SK-N-SH (cell line): ENCODE results near the gene PROX2. TPM values are rescaled to one million over a fixed set of nuclear protein-coding genes. Genes with fewer than 3 reads are reported as not detected.

Experiments used
- CTCF ChIA-PET: fragments of 300-600, 350-600 bp; formaldehyde crosslinking; extraction: SDS; loops from one replicate; lab custom pipeline; 2021; lab: Yijun Ruan, JAX
- POLR2A ChIA-PET: fragments of 350-600 bp; sonication (Branson Sonifier 250); formaldehyde crosslinking; extraction: SDS; loops from one replicate; lab custom pipeline; 2020; ENCODE audit warnings: antibody characterized with exemption, inconsistent platforms; lab: Yijun Ruan, JAX
- DNase-seq: peaks from one replicate; pipeline ENCODE4 v3.0.0; 2012
- H2AFZ ChIP-seq: fragments of 200-600 bp; sonication (generic); 2 replicates; pipeline ENCODE4 v1.8.1; 2016; ENCODE audit warnings: antibody characterized with exemption, mild to moderate bottlenecking, low read depth
- H3F3A ChIP-seq: fragments of 200-600 bp; sonication (generic); replicated peaks from 2 replicates; pipeline ENCODE3; 2016; ENCODE audit warnings: antibody characterized with exemption, mild to moderate bottlenecking; ENCODE audit not compliant: insufficient read depth
- H3K27ac ChIP-seq, 2 experiments: fragments of 200-500 bp in 1 of 2; fragments of 200-600 bp in 1 of 2; sonication (Bioruptor generic) in 1 of 2; sonication (generic), shearing (Covaris generic) in 1 of 2; 2 replicates each; pipeline versions ENCODE4 v1.5.1 to v1.6.1; 2014 to 2016; ENCODE audit warnings: low read depth in 2 of 2, inconsistent platforms in 1 of 2, low read length in 1 of 2, mild to moderate bottlenecking in 1 of 2, mixed read lengths in 1 of 2
- H3K27me3 ChIP-seq: fragments of 200-600 bp; sonication (generic), shearing (Covaris generic); 2 replicates; pipeline ENCODE4 v1.6.1; 2016; ENCODE audit warnings: mixed run types; ENCODE audit not compliant: insufficient read depth
- H3K36me3 ChIP-seq, 2 experiments: fragments of 200-500 bp in 1 of 2; fragments of 200-600 bp in 1 of 2; sonication (Bioruptor generic) in 1 of 2; sonication (generic) in 1 of 2; replicated peaks in 1 of 2; 2 replicates each; pipeline versions ENCODE3 to v1.5.1; 2014 to 2016; ENCODE audit warnings: low read length in 1 of 2, mild to moderate bottlenecking in 1 of 2; ENCODE audit not compliant: insufficient read depth in 2 of 2, control insufficient read depth in 1 of 2
- H3K4me1 ChIP-seq, 2 experiments: fragments of 200-500 bp in 1 of 2; fragments of 200-600 bp in 1 of 2; sonication (Bioruptor generic) in 1 of 2; sonication (generic), shearing (Covaris generic) in 1 of 2; 2 replicates each; pipeline versions ENCODE4 v1.5.1 to v1.6.1; 2014 to 2016; ENCODE audit warnings: low read depth in 1 of 2, low read length in 1 of 2, mixed run types in 1 of 2; ENCODE audit not compliant: insufficient read depth in 2 of 2, control insufficient read depth in 1 of 2
- H3K4me2 ChIP-seq: fragments of 200-600 bp; sonication (generic), shearing (Covaris generic); 2 replicates; pipeline ENCODE4 v1.6.1; 2017; ENCODE audit warnings: mixed run types
- H3K4me3 ChIP-seq, 2 experiments: fragments of 200-500 bp in 1 of 2; fragments of 200-600 bp in 1 of 2; sonication (Bioruptor generic) in 1 of 2; sonication (generic), shearing (Covaris generic) in 1 of 2; 2 replicates each; pipeline versions ENCODE4 v1.5.1 to v1.8.1; 2014 to 2016; ENCODE audit warnings: low read depth in 2 of 2, inconsistent platforms in 1 of 2, low read length in 1 of 2, mild to moderate bottlenecking in 1 of 2, mixed read lengths in 1 of 2, moderate library complexity in 1 of 2
- H3K79me2 ChIP-seq: fragments of 200-600 bp; sonication (generic); 2 replicates; pipeline ENCODE4 v1.8.1; 2017; ENCODE audit warnings: mild to moderate bottlenecking; ENCODE audit not compliant: insufficient read depth
- H3K9ac ChIP-seq: fragments of 200-600 bp; sonication (generic); 2 replicates; pipeline ENCODE4 v1.6.1; 2017; ENCODE audit warnings: mixed run types
- H3K9me2 ChIP-seq: fragments of 200-600 bp; sonication (generic); 2 replicates; pipeline ENCODE4 v1.6.1; 2017; ENCODE audit warnings: mixed run types
- H3K9me3 ChIP-seq: fragments of 200-600 bp; sonication (generic); 2 replicates; pipeline ENCODE4 v1.6.1; 2017; ENCODE audit warnings: mixed run types, mild to moderate bottlenecking, moderate library complexity
- H4K20me1 ChIP-seq: fragments of 200-600 bp; sonication (generic); 2 replicates; pipeline ENCODE4 v1.6.1; 2017; ENCODE audit warnings: mild to moderate bottlenecking, mixed run types; ENCODE audit not compliant: insufficient read depth
- GATA2 ChIP-seq: sonication (generic); formaldehyde crosslinking; IDR thresholded peaks from 2 replicates; pipeline ENCODE4 v1.5.0; 2020; ENCODE audit warnings: mild to moderate bottlenecking, missing genetic modification reagents
- NFIC ChIP-seq: IDR thresholded peaks from 2 replicates; pipeline ENCODE4 v1.4.0; 2012; ENCODE audit warnings: borderline replicate concordance
- RAD21 ChIP-seq: IDR thresholded peaks from 2 replicates; pipeline ENCODE4 v1.6.1; 2012; ENCODE audit warnings: mild to moderate bottlenecking, low read length
- RCOR1 ChIP-seq: fragments of 150-350 bp; IDR thresholded peaks from 2 replicates; pipeline ENCODE4 v1.6.1; 2017; ENCODE audit warnings: antibody characterized with exemption, low read length
- RXRA ChIP-seq: IDR thresholded peaks from 2 replicates; pipeline ENCODE4 v1.4.0; 2012; ENCODE audit warnings: low read depth, mild to moderate bottlenecking, borderline replicate concordance
- SMC3 ChIP-seq: IDR thresholded peaks from 2 replicates; pipeline ENCODE4 v1.6.1; 2012; ENCODE audit warnings: low read depth, low read length, improper control_type of control experiment
- YY1 ChIP-seq: IDR thresholded peaks from 2 replicates; pipeline ENCODE4 v1.4.0; 2012; ENCODE audit warnings: low read depth, mild to moderate bottlenecking
- WGBS: methylation state at CpG from one replicate; pipeline ENCODE4 v1.1.6; 2017; ENCODE audit warnings: low lambda C conversion rate; 5-methylcytosine and 5-hydroxymethylcytosine counted together
- polyA plus RNA-seq, 3 experiments: library from polyadenylated mRNA; depleted of rRNA; stranded (reverse); fragments of >200 nt; gene quantifications; 2 replicates each; pipeline ENCODE4 v1.2.3, GENCODE V29; 2012
- TF ChIP-seq, protein P1 (sequence below): IDR thresholded peaks from 2 replicates; pipeline ENCODE4 v1.4.0; 2012; ENCODE audit warnings: low read depth, borderline replicate concordance
- TF ChIP-seq, protein P2 (sequence below): fragments of 150-350 bp; IDR thresholded peaks from 2 replicates; pipeline ENCODE4 v1.6.1; 2016; ENCODE audit warnings: mild to moderate bottlenecking, low read depth, low read length
- TF ChIP-seq, protein P3 (sequence below): fragments of 150-350 bp; IDR thresholded peaks from 2 replicates; pipeline ENCODE4 v1.6.1; 2017; ENCODE audit warnings: antibody characterized with exemption, low read length, low read depth, borderline replicate concordance
- TF ChIP-seq, protein P4 (sequence below): IDR thresholded peaks from 2 replicates; pipeline ENCODE4 v1.4.0; 2012; ENCODE audit warnings: low read depth, borderline replicate concordance

The PROX2 gene
- polyA plus RNA-seq, 1 of the 3 experiments (the other 2 are of a cell fraction), result not detected

DNA sequence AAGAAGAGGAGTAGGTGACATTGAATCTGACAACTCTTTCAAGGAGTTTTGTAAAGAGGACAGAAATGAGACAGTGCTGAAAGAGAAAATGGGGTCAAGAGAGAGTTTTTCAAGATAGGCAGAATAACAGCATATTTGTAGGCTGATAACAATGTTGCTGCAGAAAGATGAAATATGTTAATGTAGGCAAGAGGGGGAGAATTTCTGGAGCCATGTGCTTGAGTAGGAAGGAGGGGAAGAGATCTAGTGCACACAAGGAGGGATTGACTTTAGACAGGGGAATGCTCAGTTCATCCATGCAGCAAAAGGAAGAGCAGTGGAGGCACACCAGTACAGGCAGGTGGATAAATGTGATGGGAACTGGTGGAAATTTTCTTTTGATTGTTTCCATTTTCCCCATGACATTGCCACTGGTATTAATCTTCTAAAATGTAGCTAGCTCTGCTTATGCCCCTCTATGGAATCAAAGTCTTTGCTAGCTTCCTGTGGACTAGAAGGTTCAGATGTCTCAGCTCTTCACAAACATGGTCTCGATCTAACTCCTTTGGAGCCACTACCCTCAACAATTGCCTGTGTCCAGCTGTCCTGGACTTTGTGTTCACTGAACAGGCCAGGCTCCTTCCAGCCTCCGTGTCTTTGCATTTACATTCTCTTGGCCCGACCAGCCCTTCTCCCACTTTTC lies 9.1 kb downstream of the PROX2 start:
- 85% methylated on average over 3 of the region's 3 CpGs for WGBS
- POLR2A ChIA-PET, result interaction anchor here (1.3 kb wide), 1 partner anchor 14 kb away, joined by 4 read pairs; no protein-coding TSS in a partner anchor

More for the DNA sequence above, 9.1 kb downstream of the PROX2 start:
- Histone ChIP-seq H3K27ac (no peak overlapping the region), H3K4me3 (no peak overlapping the region), H3K4me1 (peaks cover 0 to 4% of the 10 kb centered on the region in 2 experiments; a peak in 1 of 4 replicates), H3K4me2 (no peak overlapping the region), H4K20me1 (no peaks in the 10 kb centered on the region), H3K9me3 (no peaks in the 10 kb centered on the region), H3K9me2 (no peaks in the 10 kb centered on the region), H3K36me3 (no peaks in the 10 kb centered on the region), H2AFZ (no peak overlapping the region), H3F3A (no peaks in the 10 kb centered on the region), H3K9ac (no peak overlapping the region), H3K27me3 (no peaks in the 10 kb centered on the region), H3K79me2 (no peaks in the 10 kb centered on the region)
- TF ChIP-seq SMC3, result no peak
- TF ChIP-seq RXRA, result no peak
- TF ChIP-seq GATA2 (CRISPR knock-in tag), result no peak
- TF ChIP-seq, protein P1, sequence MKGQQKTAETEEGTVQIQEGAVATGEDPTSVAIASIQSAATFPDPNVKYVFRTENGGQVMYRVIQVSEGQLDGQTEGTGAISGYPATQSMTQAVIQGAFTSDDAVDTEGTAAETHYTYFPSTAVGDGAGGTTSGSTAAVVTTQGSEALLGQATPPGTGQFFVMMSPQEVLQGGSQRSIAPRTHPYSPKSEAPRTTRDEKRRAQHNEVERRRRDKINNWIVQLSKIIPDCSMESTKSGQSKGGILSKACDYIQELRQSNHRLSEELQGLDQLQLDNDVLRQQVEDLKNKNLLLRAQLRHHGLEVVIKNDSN, result no peak
- no peak for TF ChIP-seq YY1
- TF ChIP-seq, protein P2, sequence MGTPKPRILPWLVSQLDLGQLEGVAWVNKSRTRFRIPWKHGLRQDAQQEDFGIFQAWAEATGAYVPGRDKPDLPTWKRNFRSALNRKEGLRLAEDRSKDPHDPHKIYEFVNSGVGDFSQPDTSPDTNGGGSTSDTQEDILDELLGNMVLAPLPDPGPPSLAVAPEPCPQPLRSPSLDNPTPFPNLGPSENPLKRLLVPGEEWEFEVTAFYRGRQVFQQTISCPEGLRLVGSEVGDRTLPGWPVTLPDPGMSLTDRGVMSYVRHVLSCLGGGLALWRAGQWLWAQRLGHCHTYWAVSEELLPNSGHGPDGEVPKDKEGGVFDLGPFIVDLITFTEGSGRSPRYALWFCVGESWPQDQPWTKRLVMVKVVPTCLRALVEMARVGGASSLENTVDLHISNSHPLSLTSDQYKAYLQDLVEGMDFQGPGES, result no peak
- TF ChIP-seq NFIC, result no peak
- no peak for TF ChIP-seq RAD21
- no peak for TF ChIP-seq RCOR1
- TF ChIP-seq, protein P3, sequence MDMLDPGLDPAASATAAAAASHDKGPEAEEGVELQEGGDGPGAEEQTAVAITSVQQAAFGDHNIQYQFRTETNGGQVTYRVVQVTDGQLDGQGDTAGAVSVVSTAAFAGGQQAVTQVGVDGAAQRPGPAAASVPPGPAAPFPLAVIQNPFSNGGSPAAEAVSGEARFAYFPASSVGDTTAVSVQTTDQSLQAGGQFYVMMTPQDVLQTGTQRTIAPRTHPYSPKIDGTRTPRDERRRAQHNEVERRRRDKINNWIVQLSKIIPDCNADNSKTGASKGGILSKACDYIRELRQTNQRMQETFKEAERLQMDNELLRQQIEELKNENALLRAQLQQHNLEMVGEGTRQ, result no peak
- TF ChIP-seq, protein P4, sequence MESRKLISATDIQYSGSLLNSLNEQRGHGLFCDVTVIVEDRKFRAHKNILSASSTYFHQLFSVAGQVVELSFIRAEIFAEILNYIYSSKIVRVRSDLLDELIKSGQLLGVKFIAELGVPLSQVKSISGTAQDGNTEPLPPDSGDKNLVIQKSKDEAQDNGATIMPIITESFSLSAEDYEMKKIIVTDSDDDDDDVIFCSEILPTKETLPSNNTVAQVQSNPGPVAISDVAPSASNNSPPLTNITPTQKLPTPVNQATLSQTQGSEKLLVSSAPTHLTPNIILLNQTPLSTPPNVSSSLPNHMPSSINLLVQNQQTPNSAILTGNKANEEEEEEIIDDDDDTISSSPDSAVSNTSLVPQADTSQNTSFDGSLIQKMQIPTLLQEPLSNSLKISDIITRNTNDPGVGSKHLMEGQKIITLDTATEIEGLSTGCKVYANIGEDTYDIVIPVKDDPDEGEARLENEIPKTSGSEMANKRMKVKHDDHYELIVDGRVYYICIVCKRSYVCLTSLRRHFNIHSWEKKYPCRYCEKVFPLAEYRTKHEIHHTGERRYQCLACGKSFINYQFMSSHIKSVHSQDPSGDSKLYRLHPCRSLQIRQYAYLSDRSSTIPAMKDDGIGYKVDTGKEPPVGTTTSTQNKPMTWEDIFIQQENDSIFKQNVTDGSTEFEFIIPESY, result no peak
- DNase-seq, result no peak
- CTCF ChIA-PET, result interaction anchor here (1.0 to 4.6 kb wide), 6 partner anchors 10 to 221 kb away, joined by 3 to 52 read pairs (median 4); no protein-coding TSS in a partner anchor
